MM.1S (cell line): Measurements from ENCODE around the gene NINL.

ENCODE experiments used
- DNase-seq: peaks from one replicate; pipeline ENCODE4 v3.0.0-alpha.2; 2015
- H2AFZ ChIP-seq: fragments of 300-600 bp; sonication (generic); 2 replicates; pipeline ENCODE4 v1.6.0; 2016; ENCODE audit warnings: antibody characterized with exemption, low read length
- H3F3A ChIP-seq: fragments of 300-600 bp; sonication (generic); 2 replicates; pipeline ENCODE4 v1.6.1; 2016; ENCODE audit warnings: mild to moderate bottlenecking, antibody characterized with exemption, low read length, moderate library complexity, mixed read lengths; ENCODE audit not compliant: insufficient read depth
- H3K27ac ChIP-seq: fragments of 300-600 bp; sonication (generic); 2 replicates; pipeline ENCODE4 v1.5.1; 2016; ENCODE audit warnings: mild to moderate bottlenecking, low read length
- H3K27me3 ChIP-seq: fragments of 300-600 bp; sonication (generic); replicated peaks from 2 replicates; pipeline ENCODE4 v1.6.0; 2016; ENCODE audit warnings: low read length; ENCODE audit not compliant: insufficient read depth
- H3K36me3 ChIP-seq: fragments of 300-600 bp; sonication (generic); replicated peaks from 2 replicates; pipeline ENCODE4 v1.6.1; 2016; ENCODE audit warnings: mild to moderate bottlenecking, low read length, mixed read lengths; ENCODE audit not compliant: insufficient read depth
- H3K4me1 ChIP-seq: fragments of 300-600 bp; sonication (generic); 2 replicates; pipeline ENCODE4 v1.6.1; 2016; ENCODE audit warnings: low read length, mixed read lengths
- H3K4me2 ChIP-seq: fragments of 300-600 bp; sonication (generic); 2 replicates; pipeline ENCODE4 v1.6.0; 2016; ENCODE audit warnings: low read depth, low read length
- H3K4me3 ChIP-seq: fragments of 300-600 bp; sonication (generic); 2 replicates; pipeline ENCODE4 v1.5.1; 2016; ENCODE audit warnings: low read length, mixed read lengths
- H3K79me2 ChIP-seq: fragments of 300-600 bp; sonication (generic); 2 replicates; pipeline ENCODE4 v1.6.1; 2016; ENCODE audit warnings: mixed run types, low read length, mixed read lengths
- H3K9ac ChIP-seq: fragments of 300-600 bp; sonication (generic); 2 replicates; pipeline ENCODE4 v1.6.1; 2016; ENCODE audit warnings: low read length, mixed read lengths
- H3K9me2 ChIP-seq: fragments of 300-600 bp; sonication (generic); replicated peaks from 2 replicates; pipeline ENCODE4 v1.6.1; 2016; ENCODE audit warnings: mild to moderate bottlenecking, low read length, mixed read lengths; ENCODE audit not compliant: insufficient read depth
- H3K9me3 ChIP-seq: fragments of 300-600 bp; sonication (generic); replicated peaks from 2 replicates; pipeline ENCODE4 v1.6.1; 2016; ENCODE audit warnings: mild to moderate bottlenecking, low read length, mixed read lengths; ENCODE audit not compliant: insufficient read depth
- H4K20me1 ChIP-seq: fragments of 300-600 bp; sonication (generic); 2 replicates; pipeline ENCODE4 v1.6.1; 2016; ENCODE audit warnings: mild to moderate bottlenecking, low read length, moderate library complexity, mixed read lengths; ENCODE audit not compliant: insufficient read depth
- CTCF ChIP-seq: fragments of 300-600 bp; sonication (generic); IDR thresholded peaks from 2 replicates; pipeline ENCODE4 v1.5.1; 2016; ENCODE audit warnings: antibody characterized with exemption, low read length, mixed read lengths
- EZH2 ChIP-seq: fragments of 300-600 bp; sonication (generic); optimal IDR thresholded peaks from 2 replicates; pipeline ENCODE3; 2017; ENCODE audit warnings: low read depth, mild to moderate bottlenecking, antibody characterized with exemption, low read length, mixed read lengths
- EZH2phosphoT487 ChIP-seq: fragments of 300-600 bp; sonication (generic); IDR thresholded peaks from 2 replicates; pipeline ENCODE4 v1.6.1; 2018; ENCODE audit warnings: antibody characterized with exemption, low read length

NINL gene

DNA sequence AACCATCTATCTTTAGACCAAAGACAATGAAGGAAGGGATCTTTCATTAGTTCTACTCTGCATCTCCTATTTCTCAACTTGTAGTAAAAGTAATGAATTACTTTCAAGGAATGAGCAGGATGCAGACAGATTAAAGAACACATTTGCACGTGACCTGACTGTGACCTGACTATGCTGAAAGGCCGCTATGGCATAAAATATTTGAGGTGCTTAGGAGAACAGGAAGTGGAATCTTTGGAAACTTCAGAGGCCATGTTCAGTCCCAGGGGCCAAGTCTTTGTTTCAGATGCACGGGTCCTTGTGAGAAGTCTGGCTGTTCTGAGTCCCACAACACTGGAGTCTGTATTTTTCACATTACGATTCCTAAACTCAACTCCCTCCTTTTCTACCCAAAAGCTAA lies 41.0 kb downstream of the NINL start:
- Histone ChIP-seq H3K79me2 (no peaks in the 10 kb centered on the region), H3K27ac (no peak overlapping the region), H2AFZ (no peak overlapping the region), H3K9me2 (no peaks in the 10 kb centered on the region), H4K20me1 (no peaks in the 10 kb centered on the region), H3F3A (no peaks in the 10 kb centered on the region), H3K9me3 (no peaks in the 10 kb centered on the region), H3K4me2 (no peak overlapping the region), H3K4me3 (no peak overlapping the region), H3K36me3 (no peaks in the 10 kb centered on the region), H3K27me3 (no peaks in the 10 kb centered on the region), H3K4me1 (no peaks in the 10 kb centered on the region), H3K9ac (no peak overlapping the region)
- DNase-seq = no peak
- no peak for TF ChIP-seq CTCF
- TF ChIP-seq EZH2phosphoT487 = no peak
- TF ChIP-seq EZH2 = no peak

- Histone ChIP-seq H3K4me1 (no peaks in the 10 kb centered on the region), H3K4me2 (no peak overlapping the region), H3K27ac (no peak overlapping the region), H3K9me2 (no peaks in the 10 kb centered on the region), H3F3A (no peaks in the 10 kb centered on the region), H3K4me3 (no peak overlapping the region), H3K36me3 (no peaks in the 10 kb centered on the region), H3K27me3 (no peaks in the 10 kb centered on the region), H2AFZ (no peak overlapping the region), H4K20me1 (no peaks in the 10 kb centered on the region), H3K9ac (no peak overlapping the region), H3K9me3 (no peaks in the 10 kb centered on the region), H3K79me2 (no peaks in the 10 kb centered on the region)
- DNase-seq = no peak
- TF ChIP-seq EZH2phosphoT487 (no peak), EZH2 (no peak), CTCF (no peak)
These were observed 42.3 kb downstream of the NINL start for GRCh38 chr20:25543068-25543467.

- Histone ChIP-seq H3K9me3 (no peaks in the 10 kb centered on the region), H2AFZ (no peak overlapping the region), H3K4me1 (no peaks in the 10 kb centered on the region), H3K9ac (no peak overlapping the region), H3K79me2 (no peaks in the 10 kb centered on the region), H3K27ac (no peak overlapping the region), H3K27me3 (no peaks in the 10 kb centered on the region), H3K9me2 (no peaks in the 10 kb centered on the region), H3K36me3 (no peaks in the 10 kb centered on the region), H4K20me1 (no peaks in the 10 kb centered on the region), H3K4me3 (no peak overlapping the region), H3K4me2 (no peak overlapping the region), H3F3A (no peaks in the 10 kb centered on the region)
- no peak for TF ChIP-seq EZH2phosphoT487
- TF ChIP-seq CTCF = no peak
- TF ChIP-seq EZH2 = no peak
- no peak for DNase-seq
These were observed 43.7 kb downstream of the NINL start for GRCh38 chr20:25541676-25542075.
